Natural killer cell (primary cell): ENCODE data around the gene CFAP299. TPM values are rescaled to one million over a fixed set of nuclear protein-coding genes. Genes with fewer than 3 reads are reported as not detected.
"Not testable (repeated sequence)": the region's sequence is repeated elsewhere in the genome, so short reads cannot be mapped to it uniquely, and the experiment has no call there.

Experiments used
- ATAC-seq, 3 donors: fragments of 150-1000 bp in 2 of 3; fragments of 200-7000 bp in 1 of 3; cut with Tn5 transposase; 1 replicate in 1 of 3; 2 replicates in 2 of 3; pipeline ENCODE4 v1.10.0; 2021; ENCODE audit warnings: mild to moderate bottlenecking in 2 of 3, moderate library complexity in 2 of 3
- DNase-seq, 2 donors: peaks; one replicate each; pipeline versions ENCODE4 v3.0.0 to v3.0.0-alpha.2; 2013 to 2021; ENCODE audit warnings: mixed read lengths in 1 of 2
- H3K27ac ChIP-seq: one replicate; pipeline ENCODE4 v1.5.1; 2013; ENCODE audit warnings: mild to moderate bottlenecking, low read length
- H3K27me3 ChIP-seq: one replicate; pipeline ENCODE4 v1.6.1; 2013; ENCODE audit warnings: low read length; ENCODE audit not compliant: control insufficient read depth, insufficient read depth
- H3K36me3 ChIP-seq: one replicate; pipeline ENCODE4 v1.6.1; 2013; ENCODE audit warnings: low read length; ENCODE audit not compliant: control insufficient read depth, insufficient read depth
- H3K4me1 ChIP-seq: one replicate; pipeline ENCODE4 v1.6.1; 2013; ENCODE audit warnings: low read length; ENCODE audit not compliant: control insufficient read depth, insufficient read depth
- H3K4me3 ChIP-seq: one replicate; pipeline ENCODE4 v1.5.1; 2013; ENCODE audit warnings: low read length
- H3K9me3 ChIP-seq: one replicate; pipeline ENCODE4 v1.6.1; 2013; ENCODE audit warnings: low read length; ENCODE audit not compliant: control insufficient read depth, insufficient read depth
- H3K27ac Mint-ChIP-seq, 2 donors: one replicate each; pipeline ENCODE4 v1.8.0; 2022; ENCODE audit warnings: mild to moderate bottlenecking in 2 of 2, mixed read lengths in 2 of 2, moderate library complexity in 1 of 2
- H3K27me3 Mint-ChIP-seq, 2 donors: one replicate each; pipeline ENCODE4 v1.8.0; 2022; ENCODE audit warnings: low read depth in 2 of 2, mixed read lengths in 2 of 2
- H3K36me3 Mint-ChIP-seq: one replicate; pipeline ENCODE4 v1.8.0; 2022; ENCODE audit warnings: mixed read lengths
- H3K4me1 Mint-ChIP-seq, 2 donors: one replicate each; pipeline ENCODE4 v1.8.0; 2022; ENCODE audit warnings: mixed read lengths in 2 of 2
- H3K4me3 Mint-ChIP-seq: one replicate; pipeline ENCODE4 v1.8.0; 2022; ENCODE audit warnings: mild to moderate bottlenecking, moderate library complexity, mixed read lengths
- H3K9me3 Mint-ChIP-seq, 2 donors: one replicate each; pipeline ENCODE4 v1.8.0; 2022; ENCODE audit warnings: mixed read lengths in 2 of 2
- WGBS: methylation state at CpG from one replicate; pipeline ENCODE4 v1.1.7; 2013; ENCODE audit warnings: missing lambda C conversion rate; ENCODE audit not compliant: insufficient coverage; 5-methylcytosine and 5-hydroxymethylcytosine counted together
- intact Hi-C: fragments of 100-400 bp; cut with micrococcal nuclease; formaldehyde crosslinking; loops from one replicate; pipeline ENCODE4 v1.14.2; 2022
- total RNA-seq, 4 donors: library from RNA; stranded (reverse); fragments of 120-200 nt in 1 of 4; gene quantifications; one replicate each; pipeline versions ENCODE4 v1.2.3 to v1.2.4, GENCODE V29; 2013 to 2022
- TF ChIP-seq, protein P1 (sequence below): fragments of 200-600 bp; IDR thresholded peaks from one replicate; pipeline ENCODE4 v1.8.0; 2022; ENCODE audit warnings: antibody characterized with exemption

Gene CFAP299
- not detected for total RNA-seq
- 0.65 TPM for total RNA-seq (2013)

DNA sequence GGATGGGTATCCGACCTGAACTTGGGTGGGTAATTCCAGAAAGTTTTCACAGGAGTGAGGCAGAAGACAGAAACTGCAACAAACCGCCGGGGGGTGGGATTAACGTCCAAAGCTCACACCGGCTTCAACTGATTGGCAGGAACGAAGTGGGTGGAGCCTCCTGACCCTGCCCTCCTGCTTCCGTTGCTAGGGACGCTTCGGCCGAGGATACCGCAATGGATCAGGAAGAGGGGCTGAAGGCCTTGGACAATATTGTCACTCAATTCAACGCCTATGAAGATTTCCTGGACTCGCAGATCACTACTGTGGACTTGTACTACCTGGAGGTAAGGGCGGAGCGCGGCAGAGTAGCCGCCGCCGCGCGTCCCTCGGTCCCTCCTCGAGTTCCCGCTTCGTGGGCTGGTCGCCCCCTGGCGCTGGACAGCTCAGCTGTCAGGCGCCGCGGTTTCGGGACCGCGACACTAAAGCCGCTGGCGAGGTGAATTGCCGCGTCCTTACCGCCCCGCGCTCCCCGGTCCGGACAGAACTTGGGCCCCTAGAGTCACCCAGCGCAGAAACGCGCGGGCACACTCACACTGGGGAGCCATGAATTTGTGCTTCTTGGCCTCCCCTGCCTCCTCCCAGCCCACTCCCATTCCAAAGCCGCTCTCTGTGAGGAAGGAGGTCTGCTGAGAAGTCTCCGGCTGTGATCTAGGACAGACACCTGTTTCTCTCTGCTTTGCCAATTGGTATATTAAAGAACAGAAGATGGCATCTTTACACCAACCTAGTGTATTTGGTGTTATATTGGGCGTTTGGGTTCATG, at the start of gene CFAP299:
Gene CFAP299, plus strand, starts transcription at position 177 of the 805 bp plus-strand sequence.
- intact Hi-C loops, result no loop called here
- no peak within 1 kb of the TSS for H3K27ac Mint-ChIP-seq
- no peak within 1 kb of the TSS for H3K27ac ChIP-seq

DNA sequence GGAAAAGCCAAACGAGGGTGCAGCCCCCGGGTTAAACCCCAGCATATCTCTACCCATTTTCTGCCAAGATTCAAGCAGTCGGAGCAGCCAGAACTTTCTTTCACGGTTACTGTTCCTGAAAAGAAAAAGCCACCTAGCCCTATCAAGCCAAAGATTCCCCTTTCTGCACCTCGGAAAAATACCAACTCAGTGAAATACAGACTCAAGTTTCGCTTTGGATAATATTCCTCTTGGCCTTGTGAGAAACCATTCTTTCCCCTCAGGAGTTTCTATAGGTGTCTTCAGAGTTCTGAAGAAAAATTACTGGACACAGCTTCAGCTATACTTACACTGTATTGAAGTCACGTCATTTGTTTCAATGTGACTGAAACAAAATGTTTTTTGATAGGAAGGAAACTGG, 49.1 kb upstream of the CFAP299 start:
- TF ChIP-seq, protein P1, sequence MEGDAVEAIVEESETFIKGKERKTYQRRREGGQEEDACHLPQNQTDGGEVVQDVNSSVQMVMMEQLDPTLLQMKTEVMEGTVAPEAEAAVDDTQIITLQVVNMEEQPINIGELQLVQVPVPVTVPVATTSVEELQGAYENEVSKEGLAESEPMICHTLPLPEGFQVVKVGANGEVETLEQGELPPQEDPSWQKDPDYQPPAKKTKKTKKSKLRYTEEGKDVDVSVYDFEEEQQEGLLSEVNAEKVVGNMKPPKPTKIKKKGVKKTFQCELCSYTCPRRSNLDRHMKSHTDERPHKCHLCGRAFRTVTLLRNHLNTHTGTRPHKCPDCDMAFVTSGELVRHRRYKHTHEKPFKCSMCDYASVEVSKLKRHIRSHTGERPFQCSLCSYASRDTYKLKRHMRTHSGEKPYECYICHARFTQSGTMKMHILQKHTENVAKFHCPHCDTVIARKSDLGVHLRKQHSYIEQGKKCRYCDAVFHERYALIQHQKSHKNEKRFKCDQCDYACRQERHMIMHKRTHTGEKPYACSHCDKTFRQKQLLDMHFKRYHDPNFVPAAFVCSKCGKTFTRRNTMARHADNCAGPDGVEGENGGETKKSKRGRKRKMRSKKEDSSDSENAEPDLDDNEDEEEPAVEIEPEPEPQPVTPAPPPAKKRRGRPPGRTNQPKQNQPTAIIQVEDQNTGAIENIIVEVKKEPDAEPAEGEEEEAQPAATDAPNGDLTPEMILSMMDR, result no peak
- Mint-ChIP-seq H3K27me3 (peaks cover 4 to 9% of the 10 kb centered on the region in 2 donors), H3K4me1 (no peaks in the 10 kb centered on the region), H3K9me3 (no peaks in the 10 kb centered on the region), H3K27ac (no peak overlapping the region), H3K4me3 (no peak overlapping the region), H3K36me3 (no peaks in the 10 kb centered on the region)
- DNase-seq, result no peak
- ATAC-seq, result no peak
- no peaks in the 10 kb centered on the region for H3K9me3 ChIP-seq
- H3K4me1 ChIP-seq, result no peaks in the 10 kb centered on the region
- 73% methylated on average over 6 of the region's 7 CpGs for WGBS
- no peak overlapping the region for H3K4me3 ChIP-seq
- intact Hi-C loops, result no loop called here
- no peaks in the 10 kb centered on the region for H3K36me3 ChIP-seq
- H3K27ac ChIP-seq, result no peak overlapping the region
- peaks cover 6% of the 10 kb centered on the region for H3K27me3 ChIP-seq

More for the DNA sequence above, at the start of gene CFAP299:
- DNase-seq (peak; percentile 18 to 61), ATAC-seq (peak; percentile 65 to 84 (median 73))
- peaks cover 20% of the 10 kb centered on the region for H3K27me3 ChIP-seq
- H3K9me3 ChIP-seq, result no peaks in the 10 kb centered on the region
- Mint-ChIP-seq H3K9me3 (peaks cover 0 to 2% of the 10 kb centered on the region in 2 donors), H3K36me3 (no peaks in the 10 kb centered on the region), H3K4me1 (peaks cover 10 to 12% of the 10 kb centered on the region in 2 donors), H3K4me3 (peak within 1 kb of the TSS; percentile 79), H3K27me3 (peaks cover 10 to 13% of the 10 kb centered on the region in 2 donors)
- peaks cover 12% of the 10 kb centered on the region for H3K4me1 ChIP-seq
- WGBS, result under 1% methylated on average over 47 of the region's 49 CpGs
- TF ChIP-seq, protein P1, result no peak
- peak within 1 kb of the TSS; percentile 39 for H3K4me3 ChIP-seq
- H3K36me3 ChIP-seq, result no peaks in the 10 kb centered on the region

DNA sequence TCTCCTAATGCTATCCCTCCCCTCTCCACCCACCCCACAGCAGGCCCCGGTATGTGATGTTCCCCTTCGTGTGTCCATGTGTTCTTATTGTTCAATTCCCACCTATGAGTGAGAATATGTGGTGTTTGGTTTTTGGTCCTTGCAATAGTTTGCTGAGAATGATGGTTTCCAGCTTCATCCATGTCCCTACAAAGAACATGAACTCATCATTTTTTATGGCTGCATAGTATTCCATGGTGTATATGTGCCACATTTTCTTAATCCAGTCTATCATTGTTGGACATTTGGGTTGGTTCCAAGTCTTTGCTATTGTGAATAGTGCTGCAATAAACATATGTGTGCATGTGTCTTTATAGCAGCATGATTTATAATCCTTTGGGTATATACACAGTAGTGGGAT, 44.9 kb upstream of the CFAP299 start:
- H3K27ac ChIP-seq, H3K36me3 Mint-ChIP-seq, H3K4me1 ChIP-seq, H3K4me1 Mint-ChIP-seq, intact Hi-C loops, H3K4me3 Mint-ChIP-seq, H3K27me3 ChIP-seq, ATAC-seq, H3K4me3 ChIP-seq, H3K9me3 ChIP-seq, H3K36me3 ChIP-seq, H3K27ac Mint-ChIP-seq, H3K9me3 Mint-ChIP-seq, DNase-seq: not testable (repeated sequence)
- peaks cover 0 to 14% of the 10 kb centered on the region in 2 donors for H3K27me3 Mint-ChIP-seq
- no CpG with 5 or more reads among the region's 2 CpGs for WGBS

DNA sequence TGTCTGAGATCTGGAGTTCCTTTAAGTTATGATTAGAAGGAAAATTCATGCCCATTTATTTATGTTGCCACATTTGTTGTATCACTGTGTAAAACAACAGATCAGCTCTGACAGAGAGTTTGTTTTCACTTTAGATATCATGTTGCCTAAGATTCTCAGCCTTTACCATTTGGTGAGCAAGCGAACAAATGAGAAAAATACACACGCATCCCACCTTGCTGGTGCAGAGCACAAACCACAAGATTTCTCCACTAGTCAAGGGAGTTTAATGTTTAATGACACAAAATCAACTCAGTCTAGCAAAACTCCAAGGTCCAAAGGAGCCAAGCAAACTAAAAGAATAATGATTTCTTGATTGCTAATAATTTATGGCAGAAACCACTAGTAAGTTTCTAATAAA, 41.3 kb upstream of the CFAP299 start:
- H3K27me3 Mint-ChIP-seq, result peaks cover 6 to 9% of the 10 kb centered on the region in 2 donors
- no peak overlapping the region for H3K27ac Mint-ChIP-seq
- no peaks in the 10 kb centered on the region for H3K9me3 Mint-ChIP-seq
- WGBS, result 100% methylated on average over 2 of the region's 2 CpGs
- no peak for ATAC-seq
- no peak overlapping the region for H3K4me3 ChIP-seq
- no peaks in the 10 kb centered on the region for H3K4me1 ChIP-seq
- no peak for DNase-seq
- intact Hi-C loops, result no loop called here
- H3K36me3 Mint-ChIP-seq, result no peaks in the 10 kb centered on the region
- TF ChIP-seq, protein P1, result no peak
- no peak overlapping the region for H3K4me3 Mint-ChIP-seq
- H3K36me3 ChIP-seq, result no peaks in the 10 kb centered on the region
- H3K27me3 ChIP-seq, result peaks cover 2% of the 10 kb centered on the region
- H3K9me3 ChIP-seq, result no peaks in the 10 kb centered on the region
- no peaks in the 10 kb centered on the region for H3K4me1 Mint-ChIP-seq
- H3K27ac ChIP-seq, result no peak overlapping the region
